ENCODE results near the gene ADAMTS2. TPM values are rescaled to one million over a fixed set of nuclear protein-coding genes. Genes with fewer than 3 reads are reported as not detected.

ADAMTS2 gene
- total and polyA plus RNA-seq, 2 experiments from 2014 or later, result 1.6 to 8.1 TPM

DNA sequence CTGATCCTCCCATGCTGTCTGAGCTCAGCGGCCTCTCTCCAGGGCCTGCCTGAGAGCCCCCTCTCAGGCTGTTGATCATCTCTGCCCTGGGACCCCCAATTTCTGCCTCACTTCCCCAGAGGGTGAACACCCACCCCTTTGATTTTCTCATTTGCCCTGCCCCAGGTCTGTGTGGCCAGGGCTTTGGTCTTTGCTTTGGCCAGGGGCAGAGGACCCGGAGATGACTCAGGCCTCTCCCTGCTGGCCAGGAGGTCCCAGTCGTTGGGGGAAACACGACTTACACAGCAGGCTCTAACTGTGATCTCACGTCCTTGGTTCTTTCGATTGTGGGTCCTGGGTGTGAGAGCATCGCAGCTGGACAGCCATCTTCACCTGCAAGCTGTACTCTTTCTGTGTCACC is 1.1 kb upstream of the ADAMTS2 start:
- no peaks in the 10 kb centered on the region; the same call in 2 of the 3 replicates for H3K36me3 Mint-ChIP-seq (ENCODE audit: low read depth)
- peaks cover 55% of the 10 kb centered on the region for H3K27me3 ChIP-seq (ENCODE audit: insufficient read depth)

More for the DNA sequence above, 1.1 kb upstream of the ADAMTS2 start:
- Histone ChIP-seq H3K36me3 (ENCODE audit: insufficient read depth) (no peaks in the 10 kb centered on the region), H3K27ac (ENCODE audit: low read depth) (no peak overlapping the region), H4K20me1 (replicated peaks; ENCODE audit: insufficient read depth) (no peaks in the 10 kb centered on the region; the same call in 1 of the 2 replicates), H3K9me2 (ENCODE audit: insufficient read depth) (no peaks in the 10 kb centered on the region), H2AFZ (peak overlapping the region; percentile 99), H3K4me3 (peak overlapping the region; percentile 83), H3K4me2 (peak overlapping the region; percentile 99), H3F3A (replicated peaks; ENCODE audit: low read depth) (0 out of 2 replicates have a peak, but pooled peaks cover 6% of the 10 kb centered on the region), H3K79me2 (replicated peaks; ENCODE audit: insufficient read depth) (no peaks in the 10 kb centered on the region), H3K4me1 (ENCODE audit: insufficient read depth) (peaks cover 19% of the 10 kb centered on the region; the same call in 1 of the 2 replicates)
- Mint-ChIP-seq H3K9me3 (peaks cover 2% of the 10 kb centered on the region; the same call in 1 of the 3 replicates), H3K4me1 (peaks cover 21% of the 10 kb centered on the region), H3K27ac (no peak overlapping the region), H3K27me3 (ENCODE audit: insufficient read depth, low read depth, poor library complexity) (peaks cover 51% of the 10 kb centered on the region), H3K4me3 (peak overlapping the region; percentile 71)
- ATAC-seq (no peak), DNase-seq (ENCODE audit: low spot score) (no peak)
- TF ChIP-seq, protein P1, sequence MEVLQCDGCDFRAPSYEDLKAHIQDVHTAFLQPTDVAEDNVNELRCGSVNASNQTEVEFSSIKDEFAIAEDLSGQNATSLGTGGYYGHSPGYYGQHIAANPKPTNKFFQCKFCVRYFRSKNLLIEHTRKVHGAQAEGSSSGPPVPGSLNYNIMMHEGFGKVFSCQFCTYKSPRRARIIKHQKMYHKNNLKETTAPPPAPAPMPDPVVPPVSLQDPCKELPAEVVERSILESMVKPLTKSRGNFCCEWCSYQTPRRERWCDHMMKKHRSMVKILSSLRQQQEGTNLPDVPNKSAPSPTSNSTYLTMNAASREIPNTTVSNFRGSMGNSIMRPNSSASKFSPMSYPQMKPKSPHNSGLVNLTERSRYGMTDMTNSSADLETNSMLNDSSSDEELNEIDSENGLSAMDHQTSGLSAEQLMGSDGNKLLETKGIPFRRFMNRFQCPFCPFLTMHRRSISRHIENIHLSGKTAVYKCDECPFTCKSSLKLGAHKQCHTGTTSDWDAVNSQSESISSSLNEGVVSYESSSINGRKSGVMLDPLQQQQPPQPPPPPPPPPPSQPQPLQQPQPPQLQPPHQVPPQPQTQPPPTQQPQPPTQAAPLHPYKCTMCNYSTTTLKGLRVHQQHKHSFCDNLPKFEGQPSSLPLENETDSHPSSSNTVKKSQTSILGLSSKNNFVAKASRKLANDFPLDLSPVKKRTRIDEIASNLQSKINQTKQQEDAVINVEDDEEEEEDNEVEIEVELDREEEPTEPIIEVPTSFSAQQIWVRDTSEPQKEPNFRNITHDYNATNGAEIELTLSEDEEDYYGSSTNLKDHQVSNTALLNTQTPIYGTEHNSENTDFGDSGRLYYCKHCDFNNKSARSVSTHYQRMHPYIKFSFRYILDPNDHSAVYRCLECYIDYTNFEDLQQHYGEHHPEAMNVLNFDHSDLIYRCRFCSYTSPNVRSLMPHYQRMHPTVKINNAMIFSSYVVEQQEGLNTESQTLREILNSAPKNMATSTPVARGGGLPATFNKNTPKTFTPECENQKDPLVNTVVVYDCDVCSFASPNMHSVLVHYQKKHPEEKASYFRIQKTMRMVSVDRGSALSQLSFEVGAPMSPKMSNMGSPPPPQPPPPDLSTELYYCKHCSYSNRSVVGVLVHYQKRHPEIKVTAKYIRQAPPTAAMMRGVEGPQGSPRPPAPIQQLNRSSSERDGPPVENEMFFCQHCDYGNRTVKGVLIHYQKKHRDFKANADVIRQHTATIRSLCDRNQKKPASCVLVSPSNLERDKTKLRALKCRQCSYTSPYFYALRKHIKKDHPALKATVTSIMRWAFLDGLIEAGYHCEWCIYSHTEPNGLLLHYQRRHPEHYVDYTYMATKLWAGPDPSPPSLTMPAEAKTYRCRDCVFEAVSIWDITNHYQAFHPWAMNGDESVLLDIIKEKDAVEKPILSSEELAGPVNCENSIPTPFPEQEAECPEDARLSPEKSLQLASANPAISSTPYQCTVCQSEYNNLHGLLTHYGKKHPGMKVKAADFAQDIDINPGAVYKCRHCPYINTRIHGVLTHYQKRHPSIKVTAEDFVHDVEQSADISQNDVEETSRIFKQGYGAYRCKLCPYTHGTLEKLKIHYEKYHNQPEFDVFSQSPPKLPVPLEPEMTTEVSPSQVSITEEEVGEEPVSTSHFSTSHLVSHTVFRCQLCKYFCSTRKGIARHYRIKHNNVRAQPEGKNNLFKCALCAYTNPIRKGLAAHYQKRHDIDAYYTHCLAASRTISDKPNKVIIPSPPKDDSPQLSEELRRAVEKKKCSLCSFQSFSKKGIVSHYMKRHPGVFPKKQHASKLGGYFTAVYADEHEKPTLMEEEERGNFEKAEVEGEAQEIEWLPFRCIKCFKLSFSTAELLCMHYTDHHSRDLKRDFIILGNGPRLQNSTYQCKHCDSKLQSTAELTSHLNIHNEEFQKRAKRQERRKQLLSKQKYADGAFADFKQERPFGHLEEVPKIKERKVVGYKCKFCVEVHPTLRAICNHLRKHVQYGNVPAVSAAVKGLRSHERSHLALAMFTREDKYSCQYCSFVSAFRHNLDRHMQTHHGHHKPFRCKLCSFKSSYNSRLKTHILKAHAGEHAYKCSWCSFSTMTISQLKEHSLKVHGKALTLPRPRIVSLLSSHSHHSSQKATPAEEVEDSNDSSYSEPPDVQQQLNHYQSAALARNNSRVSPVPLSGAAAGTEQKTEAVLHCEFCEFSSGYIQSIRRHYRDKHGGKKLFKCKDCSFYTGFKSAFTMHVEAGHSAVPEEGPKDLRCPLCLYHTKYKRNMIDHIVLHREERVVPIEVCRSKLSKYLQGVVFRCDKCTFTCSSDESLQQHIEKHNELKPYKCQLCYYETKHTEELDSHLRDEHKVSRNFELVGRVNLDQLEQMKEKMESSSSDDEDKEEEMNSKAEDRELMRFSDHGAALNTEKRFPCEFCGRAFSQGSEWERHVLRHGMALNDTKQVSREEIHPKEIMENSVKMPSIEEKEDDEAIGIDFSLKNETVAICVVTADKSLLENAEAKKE (CRISPR knock-in tag; IDR thresholded peaks at IDR 0.05), result no peak
- no peak for TF ChIP-seq POLR2AphosphoS5 (IDR thresholded peaks at IDR 0.05; ENCODE audit: low read depth)
- no peak for TF ChIP-seq ZNF114 (CRISPR knock-in tag; IDR thresholded peaks at IDR 0.05)
- TF ChIP-seq CREB1 (CRISPR knock-in tag; IDR thresholded peaks at IDR 0.05; ENCODE audit: low read depth), result no peak
- no peak for TF ChIP-seq JUNB (IDR thresholded peaks at IDR 0.05; ENCODE audit: unreplicated experiment)
- TF ChIP-seq, protein P2, sequence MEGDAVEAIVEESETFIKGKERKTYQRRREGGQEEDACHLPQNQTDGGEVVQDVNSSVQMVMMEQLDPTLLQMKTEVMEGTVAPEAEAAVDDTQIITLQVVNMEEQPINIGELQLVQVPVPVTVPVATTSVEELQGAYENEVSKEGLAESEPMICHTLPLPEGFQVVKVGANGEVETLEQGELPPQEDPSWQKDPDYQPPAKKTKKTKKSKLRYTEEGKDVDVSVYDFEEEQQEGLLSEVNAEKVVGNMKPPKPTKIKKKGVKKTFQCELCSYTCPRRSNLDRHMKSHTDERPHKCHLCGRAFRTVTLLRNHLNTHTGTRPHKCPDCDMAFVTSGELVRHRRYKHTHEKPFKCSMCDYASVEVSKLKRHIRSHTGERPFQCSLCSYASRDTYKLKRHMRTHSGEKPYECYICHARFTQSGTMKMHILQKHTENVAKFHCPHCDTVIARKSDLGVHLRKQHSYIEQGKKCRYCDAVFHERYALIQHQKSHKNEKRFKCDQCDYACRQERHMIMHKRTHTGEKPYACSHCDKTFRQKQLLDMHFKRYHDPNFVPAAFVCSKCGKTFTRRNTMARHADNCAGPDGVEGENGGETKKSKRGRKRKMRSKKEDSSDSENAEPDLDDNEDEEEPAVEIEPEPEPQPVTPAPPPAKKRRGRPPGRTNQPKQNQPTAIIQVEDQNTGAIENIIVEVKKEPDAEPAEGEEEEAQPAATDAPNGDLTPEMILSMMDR (conservative IDR thresholded peaks at IDR 0.05; ENCODE audit: low read depth in 2 of 2), result no peak
- TF ChIP-seq EZH2 (IDR thresholded peaks at IDR 0.05; ENCODE audit: low read depth, unreplicated experiment), result no peak
- no peak for TF ChIP-seq NANOG (IDR thresholded peaks at IDR 0.05; ENCODE audit: borderline replicate concordance)
- TF ChIP-seq, protein P3, sequence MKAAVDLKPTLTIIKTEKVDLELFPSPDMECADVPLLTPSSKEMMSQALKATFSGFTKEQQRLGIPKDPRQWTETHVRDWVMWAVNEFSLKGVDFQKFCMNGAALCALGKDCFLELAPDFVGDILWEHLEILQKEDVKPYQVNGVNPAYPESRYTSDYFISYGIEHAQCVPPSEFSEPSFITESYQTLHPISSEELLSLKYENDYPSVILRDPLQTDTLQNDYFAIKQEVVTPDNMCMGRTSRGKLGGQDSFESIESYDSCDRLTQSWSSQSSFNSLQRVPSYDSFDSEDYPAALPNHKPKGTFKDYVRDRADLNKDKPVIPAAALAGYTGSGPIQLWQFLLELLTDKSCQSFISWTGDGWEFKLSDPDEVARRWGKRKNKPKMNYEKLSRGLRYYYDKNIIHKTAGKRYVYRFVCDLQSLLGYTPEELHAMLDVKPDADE (IDR thresholded peaks at IDR 0.05), result no peak
- no peak for TF ChIP-seq EZH2phosphoT487 (IDR thresholded peaks at IDR 0.05; ENCODE audit: unreplicated experiment)
- TF ChIP-seq, protein P4, sequence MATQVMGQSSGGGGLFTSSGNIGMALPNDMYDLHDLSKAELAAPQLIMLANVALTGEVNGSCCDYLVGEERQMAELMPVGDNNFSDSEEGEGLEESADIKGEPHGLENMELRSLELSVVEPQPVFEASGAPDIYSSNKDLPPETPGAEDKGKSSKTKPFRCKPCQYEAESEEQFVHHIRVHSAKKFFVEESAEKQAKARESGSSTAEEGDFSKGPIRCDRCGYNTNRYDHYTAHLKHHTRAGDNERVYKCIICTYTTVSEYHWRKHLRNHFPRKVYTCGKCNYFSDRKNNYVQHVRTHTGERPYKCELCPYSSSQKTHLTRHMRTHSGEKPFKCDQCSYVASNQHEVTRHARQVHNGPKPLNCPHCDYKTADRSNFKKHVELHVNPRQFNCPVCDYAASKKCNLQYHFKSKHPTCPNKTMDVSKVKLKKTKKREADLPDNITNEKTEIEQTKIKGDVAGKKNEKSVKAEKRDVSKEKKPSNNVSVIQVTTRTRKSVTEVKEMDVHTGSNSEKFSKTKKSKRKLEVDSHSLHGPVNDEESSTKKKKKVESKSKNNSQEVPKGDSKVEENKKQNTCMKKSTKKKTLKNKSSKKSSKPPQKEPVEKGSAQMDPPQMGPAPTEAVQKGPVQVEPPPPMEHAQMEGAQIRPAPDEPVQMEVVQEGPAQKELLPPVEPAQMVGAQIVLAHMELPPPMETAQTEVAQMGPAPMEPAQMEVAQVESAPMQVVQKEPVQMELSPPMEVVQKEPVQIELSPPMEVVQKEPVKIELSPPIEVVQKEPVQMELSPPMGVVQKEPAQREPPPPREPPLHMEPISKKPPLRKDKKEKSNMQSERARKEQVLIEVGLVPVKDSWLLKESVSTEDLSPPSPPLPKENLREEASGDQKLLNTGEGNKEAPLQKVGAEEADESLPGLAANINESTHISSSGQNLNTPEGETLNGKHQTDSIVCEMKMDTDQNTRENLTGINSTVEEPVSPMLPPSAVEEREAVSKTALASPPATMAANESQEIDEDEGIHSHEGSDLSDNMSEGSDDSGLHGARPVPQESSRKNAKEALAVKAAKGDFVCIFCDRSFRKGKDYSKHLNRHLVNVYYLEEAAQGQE (IDR thresholded peaks at IDR 0.05; ENCODE audit: unreplicated experiment), result no peak
- TF ChIP-seq STAT1 (IDR thresholded peaks at IDR 0.05; ENCODE audit: unreplicated experiment), result no peak
- TF ChIP-seq ZNF331 (CRISPR knock-in tag; IDR thresholded peaks at IDR 0.05; ENCODE audit: low read depth), result no peak

All from GM23338 (cell line).